Measurements from ENCODE around the gene MYRFL. TPM values are rescaled to one million over a fixed set of nuclear protein-coding genes. Genes with fewer than 3 reads are reported as not detected.

Gene MYRFL
- total RNA-seq, 1 donor from 2014 or later: 0.13 TPM

GRCh38 chr12:69929125-69929524 lies 104.1 kb downstream of the MYRFL start:
- Mint-ChIP-seq H3K4me1 (ENCODE audit: unreplicated experiment) (peaks cover 2% of the 10 kb centered on the region), H3K27ac (ENCODE audit: unreplicated experiment) (no peak overlapping the region), H3K27me3 (ENCODE audit: unreplicated experiment) (peaks cover 10% of the 10 kb centered on the region), H3K36me3 (ENCODE audit: unreplicated experiment) (no peaks in the 10 kb centered on the region), H3K9me3 (ENCODE audit: unreplicated experiment) (no peaks in the 10 kb centered on the region), H3K4me3 (ENCODE audit: unreplicated experiment) (no peak overlapping the region)
- DNase-seq (ENCODE audit: extremely low spot score, unreplicated experiment): no peak
- no peak for TF ChIP-seq CTCF (IDR thresholded peaks at IDR 0.05)

- H3K4me1 Mint-ChIP-seq (ENCODE audit: unreplicated experiment): peaks cover 2% of the 10 kb centered on the region
- no peak overlapping the region for H3K27ac Mint-ChIP-seq (ENCODE audit: unreplicated experiment)
- peaks cover 10% of the 10 kb centered on the region for H3K27me3 Mint-ChIP-seq (ENCODE audit: unreplicated experiment)
- H3K9me3 Mint-ChIP-seq (ENCODE audit: unreplicated experiment): no peaks in the 10 kb centered on the region
- no peak overlapping the region for H3K4me3 Mint-ChIP-seq (ENCODE audit: unreplicated experiment)
- no peak for DNase-seq (ENCODE audit: extremely low spot score, unreplicated experiment)
- TF ChIP-seq CTCF (IDR thresholded peaks at IDR 0.05): no peak
- no peaks in the 10 kb centered on the region for H3K36me3 Mint-ChIP-seq (ENCODE audit: unreplicated experiment)
Measured at GRCh38 chr12:69929531-69929930, 104.5 kb downstream of the MYRFL start.

- Mint-ChIP-seq H3K9me3 (ENCODE audit: unreplicated experiment) (no peaks in the 10 kb centered on the region), H3K4me3 (ENCODE audit: unreplicated experiment) (no peak overlapping the region), H3K36me3 (ENCODE audit: unreplicated experiment) (no peaks in the 10 kb centered on the region), H3K27me3 (ENCODE audit: unreplicated experiment) (peaks cover 9% of the 10 kb centered on the region), H3K27ac (ENCODE audit: unreplicated experiment) (no peak overlapping the region), H3K4me1 (ENCODE audit: unreplicated experiment) (peaks cover 2% of the 10 kb centered on the region)
- no peak for DNase-seq (ENCODE audit: extremely low spot score, unreplicated experiment)
- no peak for TF ChIP-seq CTCF (IDR thresholded peaks at IDR 0.05)
Measured at GRCh38 chr12:69931569-69931968, 106.5 kb downstream of the MYRFL start.

GRCh38 chr12:69932154-69932553 lies 107.1 kb downstream of the MYRFL start:
- Mint-ChIP-seq H3K27me3 (ENCODE audit: unreplicated experiment) (peaks cover 9% of the 10 kb centered on the region), H3K36me3 (ENCODE audit: unreplicated experiment) (no peaks in the 10 kb centered on the region), H3K4me3 (ENCODE audit: unreplicated experiment) (no peak overlapping the region), H3K27ac (ENCODE audit: unreplicated experiment) (no peak overlapping the region), H3K4me1 (ENCODE audit: unreplicated experiment) (peaks cover 2% of the 10 kb centered on the region), H3K9me3 (ENCODE audit: unreplicated experiment) (no peaks in the 10 kb centered on the region)
- DNase-seq (ENCODE audit: extremely low spot score, unreplicated experiment): no peak
- TF ChIP-seq CTCF (IDR thresholded peaks at IDR 0.05): no peak

GRCh38 chr12:69932676-69933552 lies 107.9 kb downstream of the MYRFL start:
- peaks cover 5% of the 10 kb centered on the region for H3K9me3 Mint-ChIP-seq (ENCODE audit: unreplicated experiment)
- peaks cover 2% of the 10 kb centered on the region for H3K4me1 Mint-ChIP-seq (ENCODE audit: unreplicated experiment)
- DNase-seq (ENCODE audit: extremely low spot score, unreplicated experiment): no peak
- H3K27me3 Mint-ChIP-seq (ENCODE audit: unreplicated experiment): peaks cover 9% of the 10 kb centered on the region
- no peak overlapping the region for H3K27ac Mint-ChIP-seq (ENCODE audit: unreplicated experiment)
- TF ChIP-seq CTCF (IDR thresholded peaks at IDR 0.05): no peak
- H3K4me3 Mint-ChIP-seq (ENCODE audit: unreplicated experiment): no peak overlapping the region
- H3K36me3 Mint-ChIP-seq (ENCODE audit: unreplicated experiment): no peaks in the 10 kb centered on the region

Data from osteocyte (in vitro differentiated cells).